GM12878 (cell line): Measurements from ENCODE around the gene EXOSC6. TPM values are rescaled to one million over a fixed set of nuclear protein-coding genes. Genes with fewer than 3 reads are reported as not detected.

Experiments used
- ATAC-seq: fragments of 200-7000 bp; cut with Tn5 transposase; 3 replicates; pipeline ENCODE4 v1.9.1; 2020; ENCODE audit warnings: mild to moderate bottlenecking, moderate library complexity
- BruUV-seq: library from RNA; stranded (reverse); fragments of 400-500 nt; replicated peaks from 2 replicates; lab custom pipeline; 2021; lab: Mats Ljungman, UMichigan
- CTCF ChIA-PET: fragments of 300-600 bp; sonication (Branson Sonifier 250); formaldehyde crosslinking; extraction: SDS; loops from one replicate; lab custom pipeline; 2021; ENCODE audit warnings: inconsistent platforms; lab: Yijun Ruan, JAX
- POLR2A ChIA-PET: fragments of 350-600 bp; formaldehyde crosslinking; extraction: SDS; loops from one replicate; lab custom pipeline; 2021; ENCODE audit warnings: inconsistent platforms; lab: Charles Lee
- RAD21 ChIA-PET: fragments of 300-600 bp; sonication (Branson Sonifier 250); formaldehyde crosslinking; loops from one replicate; lab custom pipeline; 2023; ENCODE audit warnings: antibody characterized with exemption; ENCODE audit not compliant: unreplicated experiment; lab: Charles Lee
- SMC1A ChIA-PET: fragments of 300-600 bp; sonication (Branson Sonifier 250); formaldehyde crosslinking; loops from one replicate; lab custom pipeline; 2023; ENCODE audit not compliant: unreplicated experiment, uncharacterized antibody; lab: Charles Lee
- DNase-seq: peaks from one replicate; pipeline ENCODE4 v3.0.0-alpha.2; 2011; ENCODE audit warnings: low read depth, low spot score
- FAIRE-seq: peaks from 3 replicates; lab custom pipeline; 2011; peaks lifted over from hg19 to GRCh38; lab: Jason Lieb, UNC
- H2AFZ ChIP-seq: 2 replicates; pipeline ENCODE4 v1.6.0; 2011; ENCODE audit warnings: low read depth, low read length, control low read depth; ENCODE audit not compliant: control insufficient read depth
- H3K27ac ChIP-seq: 2 replicates; pipeline ENCODE4 v1.5.1; 2011; ENCODE audit warnings: control low read depth; ENCODE audit not compliant: control insufficient read depth, insufficient read depth
- H3K27me3 ChIP-seq, 2 experiments: replicated peaks in 1 of 2; 2 replicates each; pipeline versions ENCODE4 v1.6.0 to v1.6.1; 2011; ENCODE audit warnings: low read length in 1 of 2; ENCODE audit not compliant: control insufficient read depth in 2 of 2, insufficient read depth in 2 of 2
- H3K36me3 ChIP-seq, 2 experiments: 2 replicates each; pipeline ENCODE4 v1.5.1; 2011; ENCODE audit warnings: low read length in 1 of 2; ENCODE audit not compliant: control insufficient read depth in 2 of 2, insufficient read depth in 2 of 2
- H3K4me1 ChIP-seq: 2 replicates; pipeline ENCODE4 v1.6.1; 2011; ENCODE audit warnings: mild to moderate bottlenecking, low read length, moderate library complexity, mixed read lengths; ENCODE audit not compliant: control insufficient read depth, insufficient read depth
- H3K4me2 ChIP-seq: 2 replicates; pipeline ENCODE4 v1.6.0; 2011; ENCODE audit warnings: control low read depth; ENCODE audit not compliant: control insufficient read depth, insufficient read depth
- H3K4me3 ChIP-seq: fragments of 200-600 bp; sonication (generic); 2 replicates; pipeline ENCODE4 v1.5.1; 2016
- H3K79me2 ChIP-seq: 2 replicates; pipeline ENCODE4 v1.6.0; 2011; ENCODE audit warnings: low read length; ENCODE audit not compliant: control insufficient read depth, insufficient read depth
- H3K9ac ChIP-seq: 2 replicates; pipeline ENCODE4 v1.8.0; 2011; ENCODE audit warnings: low read length, control low read depth, mixed read lengths; ENCODE audit not compliant: control insufficient read depth, insufficient read depth
- H3K9me3 ChIP-seq: replicated peaks from 3 replicates; pipeline ENCODE4 v1.5.1; 2011; ENCODE audit warnings: mild to moderate bottlenecking, low read length; ENCODE audit not compliant: control insufficient read depth, insufficient read depth
- H4K20me1 ChIP-seq: 2 replicates; pipeline ENCODE4 v1.6.0; 2011; ENCODE audit not compliant: control insufficient read depth, insufficient read depth
- ASH2L ChIP-seq: fragments of 300-600, 200-600 bp; sonication (generic); IDR thresholded peaks from 2 replicates; pipeline ENCODE4 v1.6.1; 2017; ENCODE audit warnings: low read depth, mild to moderate bottlenecking, borderline replicate concordance
- HDAC2 ChIP-seq: fragments of 200-600 bp; sonication (generic); IDR thresholded peaks from 2 replicates; pipeline ENCODE4 v1.6.1; 2017
- IKZF2 ChIP-seq, 2 experiments: fragments of 450-650 bp; IDR thresholded peaks; 2 replicates each; pipeline ENCODE4 v1.6.1; 2017; ENCODE audit warnings: mild to moderate bottlenecking in 2 of 2, moderate library complexity in 2 of 2
- POLR2A ChIP-seq: IDR thresholded peaks from 2 replicates; pipeline ENCODE4 v1.6.1; 2011; ENCODE audit warnings: low read depth, mild to moderate bottlenecking, low read length
- ZBTB40 ChIP-seq: fragments of 450-650 bp; IDR thresholded peaks from 2 replicates; pipeline ENCODE4 v1.6.1; 2016; ENCODE audit warnings: mild to moderate bottlenecking, moderate library complexity, borderline replicate concordance
- in situ Hi-C: fragments of 300-500 bp; cut with MboI; formaldehyde crosslinking; loops from 9 replicates; pipeline ENCODE4 v1.14.3; 2018; ENCODE audit warnings: mixed read lengths
- intact Hi-C: fragments of 100-400 bp; cut with micrococcal nuclease; formaldehyde crosslinking; loops from one replicate; pipeline ENCODE4 v1.14.2; 2022; ENCODE audit not compliant: unreplicated experiment
- polyA plus RNA-seq, 11 experiments: library from polyadenylated mRNA; depleted of rRNA in 4 of 11; unstranded in 6 of 11; stranded (reverse) in 5 of 11; fragments of >200 nt; fragmentation: Nextera tagmentation in 4 of 11; fragmentation: Illumina TruSeq in 1 of 11; extraction: Ambion mirVana in 4 of 11; extraction: Trizol in 1 of 11; gene quantifications; 1 replicate in 1 of 11; 2 replicates in 10 of 11; pipeline versions ENCODE4 v1.2.1 to v1.2.3, GENCODE V29; 2011 to 2016; ENCODE audit warnings: inconsistent platforms in 2 of 11, missing spikeins in 2 of 11, low read depth in 1 of 11
- total RNA-seq, 4 experiments: library from RNA; depleted of rRNA in 3 of 4; stranded (reverse); fragments of >200 nt in 3 of 4; fragmentation: Illumina TruSeq in 1 of 4; extraction: Trizol in 1 of 4; gene quantifications; 2 replicates each; pipeline versions ENCODE4 v1.2.1 to v1.2.3, GENCODE V29; 2013 to 2021

EXOSC6 gene
- total and polyA plus RNA-seq, 10 of the 15 experiments (the other 5 are each of a cell fraction or from before 2014, with no cell fraction given) = 8.2 to 27.5 (median 14.5) TPM

GRCh38 chr16:70295634-70296033, 43.9 kb upstream of the EXOSC6 start:
- H3K4me3 ChIP-seq = no peak overlapping the region
- ChIA-PET POLR2A (interaction anchor here (0.5 to 0.7 kb wide), 3 partner anchors 20 to 529 kb away, joined by 3 to 4 read pairs (median 3); no protein-coding TSS in a partner anchor), SMC1A (no interaction called here), RAD21 (no interaction called here), CTCF (no interaction called here)
- no peaks in the 10 kb centered on the region for H4K20me1 ChIP-seq
- peaks cover 20% of the 10 kb centered on the region for H3K79me2 ChIP-seq
- no peak for FAIRE-seq
- H2AFZ ChIP-seq = no peak overlapping the region
- H3K9ac ChIP-seq = no peak overlapping the region
- peaks cover 3% of the 10 kb centered on the region; the same call in 1 of the 3 replicates for H3K9me3 ChIP-seq
- intact Hi-C loops = no loop called here
- no peak overlapping the region for H3K27ac ChIP-seq
- H3K4me2 ChIP-seq = no peak overlapping the region
- H3K27me3 ChIP-seq = no peaks in the 10 kb centered on the region
- DNase-seq = no peak
- H3K36me3 ChIP-seq = no peaks in the 10 kb centered on the region
- ATAC-seq = no peak
- no peak for TF ChIP-seq HDAC2
- TF ChIP-seq ASH2L = no peak
- TF ChIP-seq POLR2A = no peak
- TF ChIP-seq IKZF2 (IDR thresholded peaks at IDR 0.05) = no peak
- no peak for TF ChIP-seq ZBTB40
- BruUV-seq = no TSS peak
- H3K4me1 ChIP-seq = peaks cover 10% of the 10 kb centered on the region
- in situ Hi-C loops = no loop called here
